ENCODE measurements around the gene MAGEF1.

The MAGEF1 gene

GRCh38 chr3:184719709-184720108 lies 7.8 kb upstream of the MAGEF1 start:
- DNase-seq, result no peak

GRCh38 chr3:184718431-184718830 lies 6.6 kb upstream of the MAGEF1 start:
- DNase-seq, result no peak

- no peak for DNase-seq
Measured at GRCh38 chr3:184717399-184717983, 5.6 kb upstream of the MAGEF1 start.

GRCh38 chr3:184716622-184717398 lies 4.9 kb upstream of the MAGEF1 start:
- DNase-seq, result no peak

GRCh38 chr3:184715943-184716621 lies 4.2 kb upstream of the MAGEF1 start:
- no peak for DNase-seq

GRCh38 chr3:184713521-184713920 lies 1.7 kb upstream of the MAGEF1 start:
- DNase-seq, result no peak

- DNase-seq, result no peak
Measured at GRCh38 chr3:184713040-184713355, 1.1 kb upstream of the MAGEF1 start.

- DNase-seq, result no peak
Measured at GRCh38 chr3:184712248-184713039, 580 bp upstream of the MAGEF1 start.

GRCh38 chr3:184710870-184711492 lies 883 bp downstream of the MAGEF1 start:
- peak; percentile 20 for DNase-seq

GRCh38 chr3:184703657-184704056 lies 8.2 kb downstream of the MAGEF1 start:
- DNase-seq, result no peak

- no peak for DNase-seq
Measured at GRCh38 chr3:184700759-184701158, 11.1 kb downstream of the MAGEF1 start.

- no peak for DNase-seq
Measured at GRCh38 chr3:184697845-184698244, 14.0 kb downstream of the MAGEF1 start.

GRCh38 chr3:184696697-184697096 lies 15.2 kb downstream of the MAGEF1 start:
- DNase-seq, result no peak

GRCh38 chr3:184694716-184695115 lies 17.1 kb downstream of the MAGEF1 start:
- no peak for DNase-seq

- no peak for DNase-seq
Measured at GRCh38 chr3:184694133-184694665, 17.7 kb downstream of the MAGEF1 start.

GRCh38 chr3:184693011-184693975 lies 18.6 kb downstream of the MAGEF1 start:
- DNase-seq, result no peak

GRCh38 chr3:184691397-184692231 lies 20.2 kb downstream of the MAGEF1 start:
- DNase-seq, result no peak

- DNase-seq, result no peak
Measured at GRCh38 chr3:184690192-184690883, 21.5 kb downstream of the MAGEF1 start.

GRCh38 chr3:184688882-184689271 lies 23.0 kb downstream of the MAGEF1 start:
- DNase-seq, result no peak
